Measurements from ENCODE around the gene GRHL3. TPM values are rescaled to one million over a fixed set of nuclear protein-coding genes. Genes with fewer than 3 reads are reported as not detected.

GRHL3 gene
- total RNA-seq, 1 donor from 2014 or later = 17.1 TPM

DNA sequence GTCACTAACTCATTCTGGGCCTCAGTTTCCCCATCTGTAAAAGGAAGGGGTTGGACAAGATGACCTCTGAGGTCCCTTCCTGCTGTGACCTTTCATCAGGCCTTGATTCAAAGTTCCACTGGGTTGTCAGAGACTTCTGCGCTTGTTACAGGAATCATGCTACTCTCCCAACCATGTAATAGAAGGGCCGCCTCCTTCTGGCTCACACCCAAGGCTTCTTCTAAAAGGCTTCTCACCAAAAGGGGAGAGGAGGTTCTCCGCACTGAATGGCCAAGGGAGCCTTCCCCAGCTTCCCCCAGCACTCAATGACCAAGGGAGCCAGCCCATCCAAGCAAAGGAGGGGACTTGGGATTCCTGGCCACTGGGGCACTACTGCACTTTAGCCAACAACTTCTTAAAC is 42.7 kb downstream of the GRHL3 start:
- Mint-ChIP-seq H3K9me3 (no peaks in the 10 kb centered on the region), H3K4me1 (peaks cover 32% of the 10 kb centered on the region), H3K27me3 (ENCODE audit: low read depth) (peaks cover 6% of the 10 kb centered on the region), H3K27ac (no peak overlapping the region), H3K4me3 (no peak overlapping the region), H3K36me3 (peaks cover 14% of the 10 kb centered on the region)
- DNase-seq (ENCODE audit: low spot score in 2 of 2, unreplicated experiment in 2 of 2) = no peak
- TF ChIP-seq CTCF (IDR thresholded peaks at IDR 0.05; ENCODE audit: unreplicated experiment) = no peak

DNA sequence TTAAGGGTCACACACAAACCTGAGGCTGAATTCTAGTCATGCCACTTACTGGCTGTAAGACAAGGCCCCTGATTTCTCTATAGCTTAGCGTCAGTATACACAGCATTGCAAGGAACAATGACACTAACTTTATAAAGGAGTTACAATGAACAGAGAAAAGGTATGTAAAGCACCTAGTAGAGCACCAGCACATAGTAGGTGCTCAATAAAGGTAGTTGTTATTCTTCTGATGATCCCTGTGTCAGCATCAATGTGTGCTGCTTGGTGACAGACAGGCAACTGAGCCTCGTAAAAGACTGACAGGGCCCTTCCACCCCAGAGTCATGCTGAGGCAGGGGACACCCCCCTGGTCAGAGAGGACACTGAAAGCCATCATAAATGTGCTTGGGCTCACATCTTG is 43.2 kb downstream of the GRHL3 start:
- Mint-ChIP-seq H3K9me3 (no peaks in the 10 kb centered on the region), H3K4me1 (peaks cover 32% of the 10 kb centered on the region), H3K27me3 (ENCODE audit: low read depth) (peaks cover 7% of the 10 kb centered on the region), H3K4me3 (no peak overlapping the region), H3K27ac (no peak overlapping the region), H3K36me3 (peaks cover 13% of the 10 kb centered on the region)
- no peak for DNase-seq (ENCODE audit: low spot score in 2 of 2, unreplicated experiment in 2 of 2)
- TF ChIP-seq CTCF (IDR thresholded peaks at IDR 0.05; ENCODE audit: unreplicated experiment) = no peak

- no peak overlapping the region for H3K4me3 Mint-ChIP-seq
- H3K4me1 Mint-ChIP-seq = peaks cover 32% of the 10 kb centered on the region
- H3K9me3 Mint-ChIP-seq = no peaks in the 10 kb centered on the region
- no peak overlapping the region for H3K27ac Mint-ChIP-seq
- peaks cover 6% of the 10 kb centered on the region for H3K27me3 Mint-ChIP-seq (ENCODE audit: low read depth)
- H3K36me3 Mint-ChIP-seq = peaks cover 11% of the 10 kb centered on the region
- TF ChIP-seq CTCF (IDR thresholded peaks at IDR 0.05; ENCODE audit: unreplicated experiment) = no peak
- no peak for DNase-seq (ENCODE audit: low spot score in 2 of 2, unreplicated experiment in 2 of 2)
Measured at GRCh38 chr1:24362982-24363614, 43.9 kb downstream of the GRHL3 start.

DNA sequence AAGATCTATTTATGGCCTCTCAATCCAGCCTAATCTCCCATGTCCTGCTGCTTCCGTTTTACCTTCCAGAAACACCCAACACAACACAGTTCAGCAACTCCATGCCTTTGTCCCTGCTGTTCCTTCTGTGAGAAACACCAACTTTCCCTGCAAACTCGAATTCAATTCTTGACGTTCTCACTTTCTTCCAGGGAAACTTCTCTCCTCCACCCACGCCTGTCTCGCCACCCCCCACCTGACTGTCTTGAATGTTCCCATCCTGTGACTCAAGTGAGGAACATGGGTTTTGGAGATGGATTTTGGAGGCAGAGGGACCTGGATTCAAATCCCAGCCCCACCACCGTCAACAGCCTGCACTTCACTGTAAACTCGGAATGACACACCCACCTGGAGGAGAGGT is 44.8 kb downstream of the GRHL3 start:
- no peak for TF ChIP-seq CTCF (IDR thresholded peaks at IDR 0.05; ENCODE audit: unreplicated experiment)
- peaks cover 32% of the 10 kb centered on the region for H3K4me1 Mint-ChIP-seq
- H3K27me3 Mint-ChIP-seq (ENCODE audit: low read depth) = peaks cover 6% of the 10 kb centered on the region
- no peak overlapping the region for H3K27ac Mint-ChIP-seq
- H3K9me3 Mint-ChIP-seq = no peaks in the 10 kb centered on the region
- H3K36me3 Mint-ChIP-seq = peaks cover 11% of the 10 kb centered on the region
- H3K4me3 Mint-ChIP-seq = no peak overlapping the region
- no peak for DNase-seq (ENCODE audit: low spot score in 2 of 2, unreplicated experiment in 2 of 2)

GRCh38 chr1:24364605-24364974 is 45.4 kb downstream of the GRHL3 start:
- H3K4me1 Mint-ChIP-seq = peaks cover 32% of the 10 kb centered on the region
- no peak overlapping the region for H3K4me3 Mint-ChIP-seq
- no peaks in the 10 kb centered on the region for H3K9me3 Mint-ChIP-seq
- H3K27me3 Mint-ChIP-seq (ENCODE audit: low read depth) = peaks cover 6% of the 10 kb centered on the region
- DNase-seq (ENCODE audit: low spot score in 2 of 2, unreplicated experiment in 2 of 2) = no peak
- no peak for TF ChIP-seq CTCF (IDR thresholded peaks at IDR 0.05; ENCODE audit: unreplicated experiment)
- peaks cover 6% of the 10 kb centered on the region for H3K36me3 Mint-ChIP-seq
- H3K27ac Mint-ChIP-seq = peak overlapping the region; percentile 69
